H1 (cell line): ENCODE data around the gene ATP9B. TPM values are rescaled to one million over a fixed set of nuclear protein-coding genes. Genes with fewer than 3 reads are reported as not detected.

Source experiments
- CTCF ChIA-PET: fragments of 300-600 bp; sonication (Branson Sonifier 250); formaldehyde crosslinking; loops from one replicate; lab custom pipeline; 2021; ENCODE audit not compliant: partially characterized antibody; lab: Charles Lee
- POLR2A ChIA-PET: fragments of 300-600 bp; sonication (Branson Sonifier 250); formaldehyde crosslinking; loops from one replicate; lab custom pipeline; 2021; ENCODE audit warnings: inconsistent platforms; ENCODE audit not compliant: partially characterized antibody; lab: Charles Lee
- DNase-seq, 2 experiments: peaks; one replicate each; pipeline versions ENCODE4 v3.0.0 to v3.0.0-alpha.2; 2010 to 2022; ENCODE audit warnings: low spot score in 2 of 2, low read depth in 1 of 2, mixed read lengths in 1 of 2
- FAIRE-seq: peaks from 2 replicates; lab custom pipeline; 2011; peaks lifted over from hg19 to GRCh38; lab: Jason Lieb, UNC
- H2AFZ ChIP-seq: 2 replicates; pipeline ENCODE4 v1.8.1; 2012; ENCODE audit warnings: low read length, inconsistent platforms
- H2AK5ac ChIP-seq: 2 replicates; pipeline ENCODE4 v1.6.1; 2013; ENCODE audit warnings: low read depth, low read length
- H2BK120ac ChIP-seq: replicated peaks from 2 replicates; pipeline ENCODE3; 2013; ENCODE audit warnings: low read depth, low read length, inconsistent platforms
- H2BK12ac ChIP-seq: 2 replicates; pipeline ENCODE4 v1.6.1; 2013; ENCODE audit warnings: low read depth, low read length
- H2BK15ac ChIP-seq: 2 replicates; pipeline ENCODE4 v1.6.1; 2013; ENCODE audit warnings: low read length
- H2BK20ac ChIP-seq: 2 replicates; pipeline ENCODE4 v1.6.1; 2013; ENCODE audit warnings: low read length
- H2BK5ac ChIP-seq: 2 replicates; pipeline ENCODE4 v1.6.1; 2013; ENCODE audit warnings: low read depth, low read length
- H3K14ac ChIP-seq: 2 replicates; pipeline ENCODE4 v1.6.1; 2013; ENCODE audit warnings: inconsistent platforms; ENCODE audit not compliant: insufficient read length
- H3K18ac ChIP-seq: 2 replicates; pipeline ENCODE4 v1.6.1; 2013; ENCODE audit warnings: low read length; ENCODE audit errors: extremely low read depth
- H3K23ac ChIP-seq: 2 replicates; pipeline ENCODE4 v1.6.1; 2013; ENCODE audit warnings: inconsistent platforms; ENCODE audit not compliant: insufficient read length
- H3K23me2 ChIP-seq: 2 replicates; pipeline ENCODE4 v1.6.1; 2013; ENCODE audit warnings: low read depth, low read length
- H3K27ac ChIP-seq: 2 replicates; pipeline ENCODE4 v1.6.1; 2011; ENCODE audit warnings: low read depth, low read length, inconsistent platforms
- H3K27me3 ChIP-seq, 4 experiments: replicated peaks in 1 of 4; 1 replicate in 1 of 4; 2 replicates in 3 of 4; pipeline versions ENCODE4 v1.6.1 to v1.8.1; 2011 to 2013; ENCODE audit warnings: low read length in 3 of 4, mild to moderate bottlenecking in 3 of 4, inconsistent platforms in 2 of 4, mixed read lengths in 2 of 4, moderate library complexity in 1 of 4; ENCODE audit not compliant: control insufficient read depth in 3 of 4, insufficient read depth in 3 of 4; ENCODE audit errors: extremely low read depth in 1 of 4
- H3K36me3 ChIP-seq, 4 experiments: 2 replicates each; pipeline versions ENCODE4 v1.6.1 to v1.8.1; 2011 to 2013; ENCODE audit warnings: mild to moderate bottlenecking in 4 of 4, low read length in 3 of 4, moderate library complexity in 2 of 4, control low read depth in 1 of 4, inconsistent platforms in 1 of 4; ENCODE audit not compliant: insufficient read depth in 4 of 4, control insufficient read depth in 2 of 4
- H3K4ac ChIP-seq: replicated peaks from 2 replicates; pipeline ENCODE3; 2013; ENCODE audit warnings: low read length, low read depth, mixed read lengths, inconsistent platforms; ENCODE audit not compliant: insufficient read length
- H3K4me1 ChIP-seq, 4 experiments: replicated peaks in 1 of 4; 1 replicate in 1 of 4; 2 replicates in 3 of 4; pipeline versions ENCODE4 v1.6.1 to v1.8.1; 2011 to 2013; ENCODE audit warnings: low read length in 3 of 4, inconsistent platforms in 2 of 4, mixed read lengths in 1 of 4; ENCODE audit not compliant: insufficient read depth in 4 of 4, control insufficient read depth in 3 of 4
- H3K4me2 ChIP-seq, 2 experiments: 2 replicates each; pipeline versions ENCODE4 v1.6.1 to v1.8.1; 2011 to 2013; ENCODE audit warnings: low read depth in 2 of 2, low read length in 2 of 2, control low read depth in 1 of 2, inconsistent platforms in 1 of 2, mild to moderate bottlenecking in 1 of 2; ENCODE audit not compliant: insufficient read depth in 1 of 2
- H3K4me3 ChIP-seq, 4 experiments: fragments of 200-600, 300-600 bp in 1 of 4; sonication (generic), shearing (Covaris generic), sonication (Bioruptor Twin) in 1 of 4; 2 replicates each; pipeline versions ENCODE4 v1.5.1 to v1.8.1; 2011 to 2016; ENCODE audit warnings: low read length in 4 of 4, low read depth in 3 of 4, control low read depth in 2 of 4, inconsistent platforms in 2 of 4, mild to moderate bottlenecking in 2 of 4, mixed read lengths in 1 of 4, moderate library complexity in 1 of 4; ENCODE audit not compliant: insufficient read depth in 2 of 4; ENCODE audit errors: extremely low read depth in 1 of 4
- H3K56ac ChIP-seq: replicated peaks from 2 replicates; pipeline ENCODE3; 2013; ENCODE audit warnings: low read depth, mild to moderate bottlenecking, mixed read lengths, low read length, inconsistent platforms; ENCODE audit not compliant: insufficient read length
- H3K79me1 ChIP-seq: 2 replicates; pipeline ENCODE4 v1.6.1; 2013; ENCODE audit warnings: low read depth, low read length, control low read depth
- H3K79me2 ChIP-seq, 2 experiments: 2 replicates each; pipeline versions ENCODE4 v1.6.1 to v1.8.1; 2012 to 2013; ENCODE audit warnings: low read length in 2 of 2, mild to moderate bottlenecking in 2 of 2, inconsistent platforms in 1 of 2; ENCODE audit not compliant: insufficient read depth in 2 of 2, control insufficient read depth in 1 of 2
- H3K9ac ChIP-seq, 4 experiments: replicated peaks in 1 of 4; 1 replicate in 1 of 4; 2 replicates in 3 of 4; pipeline versions ENCODE4 v1.6.1 to v1.8.1; 2011 to 2013; ENCODE audit warnings: low read depth in 3 of 4, low read length in 3 of 4, control low read depth in 2 of 4, mild to moderate bottlenecking in 2 of 4, moderate library complexity in 2 of 4, inconsistent platforms in 1 of 4; ENCODE audit errors: extremely low read depth in 1 of 4
- H3K9me3 ChIP-seq, 2 experiments: 2 replicates each; pipeline versions ENCODE4 v1.6.1 to v1.8.1; 2012 to 2013; ENCODE audit warnings: mild to moderate bottlenecking in 2 of 2, moderate library complexity in 2 of 2, control low read depth in 1 of 2, inconsistent platforms in 1 of 2, low read depth in 1 of 2, low read length in 1 of 2, mixed read lengths in 1 of 2; ENCODE audit not compliant: insufficient read depth in 2 of 2
- H4K20me1 ChIP-seq, 2 experiments: replicated peaks in 1 of 2; 2 replicates each; pipeline versions ENCODE3 to v1.8.1; 2011 to 2013; ENCODE audit warnings: inconsistent platforms in 2 of 2, low read length in 2 of 2, mild to moderate bottlenecking in 1 of 2; ENCODE audit not compliant: insufficient read depth in 2 of 2, control insufficient read depth in 1 of 2
- H4K5ac ChIP-seq: 2 replicates; pipeline ENCODE4 v1.6.1; 2013; ENCODE audit warnings: low read length, low read depth, mixed read lengths, inconsistent platforms; ENCODE audit not compliant: insufficient read length
- H4K8ac ChIP-seq: 2 replicates; pipeline ENCODE4 v1.8.0; 2013; ENCODE audit warnings: mild to moderate bottlenecking, moderate library complexity, low read length, inconsistent platforms; ENCODE audit not compliant: insufficient read depth; ENCODE audit errors: extremely low read depth
- H4K91ac ChIP-seq: replicated peaks from 2 replicates; pipeline ENCODE3; 2013; ENCODE audit warnings: low read length, mixed read lengths, inconsistent platforms; ENCODE audit not compliant: insufficient read length
- BCL11A ChIP-seq, 2 experiments: IDR thresholded peaks; one replicate each; pipeline ENCODE4 v1.6.1; 2011; ENCODE audit warnings: low read depth in 2 of 2, low read length in 2 of 2, mild to moderate bottlenecking in 2 of 2
- GTF2F1 ChIP-seq: IDR thresholded peaks from 2 replicates; pipeline ENCODE4 v1.6.1; 2012; ENCODE audit warnings: low read depth, low read length, improper control_type of control experiment, borderline replicate concordance
- MAFK ChIP-seq: IDR thresholded peaks from 2 replicates; pipeline ENCODE4 v1.6.1; 2012; ENCODE audit warnings: low read depth, mild to moderate bottlenecking, improper control_type of control experiment, low read length
- NRF1 ChIP-seq: IDR thresholded peaks from 2 replicates; pipeline ENCODE4 v1.6.1; 2011; ENCODE audit warnings: mild to moderate bottlenecking, low read depth, low read length, improper control_type of control experiment
- POU5F1 ChIP-seq: IDR thresholded peaks from 2 replicates; pipeline ENCODE4 v1.6.1; 2011; ENCODE audit warnings: low read depth, mild to moderate bottlenecking, low read length, moderate library complexity
- RAD21 ChIP-seq, 2 experiments: IDR thresholded peaks in 1 of 2; conservative IDR thresholded peaks in 1 of 2; 2 replicates each; pipeline ENCODE4 v1.6.1; 2011; ENCODE audit warnings: low read depth in 2 of 2, low read length in 2 of 2, improper control_type of control experiment in 1 of 2, inconsistent platforms in 1 of 2, mild to moderate bottlenecking in 1 of 2, moderate library complexity in 1 of 2
- RFX5 ChIP-seq: IDR thresholded peaks from 2 replicates; pipeline ENCODE4 v1.6.1; 2011; ENCODE audit warnings: low read depth, low read length, improper control_type of control experiment, borderline replicate concordance
- RNF2 ChIP-seq: fragments of 200-900, 300-1000 bp; sonication (generic); IDR thresholded peaks from 2 replicates; pipeline ENCODE4 v1.7.1; 2016; ENCODE audit warnings: borderline replicate concordance, low read depth, mild to moderate bottlenecking, antibody characterized with exemption, low read length; ENCODE audit not compliant: poor library complexity, severe bottlenecking; ENCODE audit errors: missing control alignments
- SIN3A ChIP-seq, 2 experiments: IDR thresholded peaks in 1 of 2; conservative IDR thresholded peaks in 1 of 2; 2 replicates each; pipeline ENCODE4 v1.6.1; 2011 to 2012; ENCODE audit warnings: low read length in 2 of 2, improper control_type of control experiment in 1 of 2, low read depth in 1 of 2, mild to moderate bottlenecking in 1 of 2
- SRF ChIP-seq: IDR thresholded peaks from 2 replicates; pipeline ENCODE4 v1.6.1; 2011; ENCODE audit warnings: mild to moderate bottlenecking, low read depth, low read length, moderate library complexity
- SUZ12 ChIP-seq: fragments of 200-600 bp; sonication (generic); IDR thresholded peaks from 2 replicates; pipeline ENCODE4 v1.6.1; 2012; ENCODE audit warnings: mild to moderate bottlenecking, inconsistent platforms, low read length, moderate library complexity, mixed read lengths
- TEAD4 ChIP-seq: IDR thresholded peaks from 2 replicates; pipeline ENCODE4 v1.6.1; 2012; ENCODE audit warnings: low read depth, low read length, inconsistent platforms, mixed read lengths
- WGBS, 2 experiments: shearing (Covaris generic) in 1 of 2; methylation state at CpG; one replicate each; pipeline versions ENCODE4 v1.1.6 to v1.1.7; 2013 to 2015; ENCODE audit warnings: low lambda C conversion rate in 2 of 2, mixed read lengths in 2 of 2, inconsistent platforms in 1 of 2, low coverage in 1 of 2, missing lambda C conversion rate in 1 of 2; ENCODE audit not compliant: insufficient replicate concordance in 2 of 2, insufficient coverage in 1 of 2, insufficient read length in 1 of 2; ENCODE audit errors: extremely low coverage in 1 of 2, missing lambda C conversion rate in 1 of 2; 5-methylcytosine and 5-hydroxymethylcytosine counted together
- polyA plus RNA-seq, 7 experiments: library from polyadenylated mRNA; depleted of rRNA in 3 of 7; stranded (reverse) in 5 of 7; unstranded in 2 of 7; fragments of >200 nt in 5 of 7; fragments of 200-250 nt in 2 of 7; gene quantifications; 1 replicate in 5 of 7; 2 replicates in 1 of 7; 4 replicates in 1 of 7; pipeline versions ENCODE4 v1.2.1 to v1.2.3, GENCODE V29; 2011 to 2013; ENCODE audit warnings: missing spikeins in 2 of 7, mixed read lengths in 2 of 7
- total RNA-seq: library from RNA; stranded (reverse); fragmentation: NEBNext Ultra II Directional; extraction: Animal tissue kit (Norgen Biotek cat#: 25700); gene quantifications from 2 replicates; pipeline ENCODE4 v1.2.1, GENCODE V29; 2021
- TF ChIP-seq, protein P1 (sequence below): IDR thresholded peaks from 2 replicates; pipeline ENCODE4 v1.6.1; 2011; ENCODE audit warnings: low read depth, mild to moderate bottlenecking, low read length; ENCODE audit not compliant: insufficient read depth

ATP9B gene
- total and polyA plus RNA-seq, 2 of the 8 experiments (the other 6 are each of a cell fraction or from before 2014, with no cell fraction given), result 15.1 to 21.7 TPM

DNA sequence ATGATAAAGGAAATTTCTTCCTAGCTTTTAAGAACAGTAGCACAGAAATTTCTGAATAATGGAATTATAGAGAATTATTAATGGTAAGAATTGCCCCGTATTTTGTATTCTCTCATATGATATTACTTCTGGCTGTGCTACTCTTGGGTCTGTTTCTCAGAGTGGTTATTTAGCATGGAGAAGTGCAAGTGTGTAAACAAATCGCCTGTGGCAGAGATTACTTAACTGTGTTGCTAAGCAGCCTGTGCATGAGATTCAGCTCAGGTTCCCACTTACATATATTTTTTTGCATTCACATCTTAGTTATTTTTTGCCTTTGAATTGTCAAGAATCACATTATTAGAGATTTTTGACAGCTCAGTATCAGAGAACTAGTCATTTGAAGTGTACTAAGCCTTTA is 246.4 kb downstream of the ATP9B start:
- Histone ChIP-seq H3K79me1 (no peaks in the 10 kb centered on the region), H3K4me1 (no peaks in the 10 kb centered on the region), H2BK5ac (no peak overlapping the region), H3K4ac (no peak overlapping the region), H3K9ac (no peak overlapping the region), H2BK12ac (no peak overlapping the region), H4K5ac (no peak overlapping the region), H3K18ac (no peak overlapping the region), H3K36me3 (no peaks in the 10 kb centered on the region), H3K79me2 (no peaks in the 10 kb centered on the region), H4K8ac (no peak overlapping the region), H3K4me2 (no peak overlapping the region), H4K91ac (no peak overlapping the region), H3K56ac (no peak overlapping the region), H2BK120ac (no peak overlapping the region), H2AFZ (no peak overlapping the region), H3K4me3 (no peak overlapping the region), H3K27ac (no peak overlapping the region), H2AK5ac (no peak overlapping the region), H3K9me3 (no peaks in the 10 kb centered on the region), H2BK20ac (no peak overlapping the region), H3K23me2 (no peaks in the 10 kb centered on the region), H2BK15ac (no peak overlapping the region), H3K23ac (no peak overlapping the region), H4K20me1 (no peaks in the 10 kb centered on the region), H3K14ac (no peak overlapping the region), H3K27me3 (no peaks in the 10 kb centered on the region)
- no peak for DNase-seq
- 89% methylated on average over 2 of the region's 2 CpGs; no CpG with 5 or more reads in 1 of the 2 experiments for WGBS, 2 experiments
- CTCF ChIA-PET, result interaction anchor here (1.1 to 1.4 kb wide), 2 partner anchors 10 to 63 kb away, joined by 4 to 5 read pairs; no protein-coding TSS in a partner anchor
- POLR2A ChIA-PET, result no interaction called here
- FAIRE-seq, result no peak
- TF ChIP-seq BCL11A (IDR thresholded peaks at IDR 0.05; ENCODE audit: low read depth in 2 of 2, low read length in 2 of 2) (no peak), GTF2F1 (no peak), NRF1 (no peak), SRF (no peak), RFX5 (no peak), RAD21 (IDR thresholded peaks at IDR 0.05 in 1 of 2, conservative IDR thresholded peaks at IDR 0.05 in 1 of 2; ENCODE audit: low read depth in 2 of 2, low read length in 2 of 2) (no peak), SIN3A (conservative IDR thresholded peaks at IDR 0.05 in 1 of 2, IDR thresholded peaks at IDR 0.05 in 1 of 2; ENCODE audit: low read depth in 1 of 2, low read length in 2 of 2) (no peak), SUZ12 (no peak), RNF2 (no peak), POU5F1 (no peak), MAFK (no peak), TEAD4 (no peak)
- TF ChIP-seq, protein P1, sequence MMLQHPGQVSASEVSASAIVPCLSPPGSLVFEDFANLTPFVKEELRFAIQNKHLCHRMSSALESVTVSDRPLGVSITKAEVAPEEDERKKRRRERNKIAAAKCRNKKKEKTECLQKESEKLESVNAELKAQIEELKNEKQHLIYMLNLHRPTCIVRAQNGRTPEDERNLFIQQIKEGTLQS, result no peak
